Osteoblast (primary cell): ENCODE results near the gene DNAJB6. TPM values are rescaled to one million over a fixed set of nuclear protein-coding genes. Genes with fewer than 3 reads are reported as not detected.

Experiments used
- DNase-seq: peaks from one replicate; pipeline ENCODE4 v3.0.0; 2011; ENCODE audit warnings: low spot score, mixed read lengths; ENCODE audit not compliant: insufficient read length; ENCODE audit errors: missing footprints
- H2AFZ ChIP-seq: 2 replicates; pipeline ENCODE4 v1.6.0; 2011; ENCODE audit warnings: mild to moderate bottlenecking, low read length
- H3K27ac ChIP-seq: 2 replicates; pipeline ENCODE4 v1.5.1; 2011; ENCODE audit warnings: mild to moderate bottlenecking, low read depth, low read length, moderate library complexity
- H3K27me3 ChIP-seq: 2 replicates; pipeline ENCODE4 v1.6.0; 2012; ENCODE audit warnings: mild to moderate bottlenecking, control low read depth, inconsistent platforms, low read length, moderate library complexity; ENCODE audit not compliant: insufficient read depth
- H3K36me3 ChIP-seq: 2 replicates; pipeline ENCODE4 v1.5.1; 2011; ENCODE audit warnings: mild to moderate bottlenecking, low read length, control low read depth, moderate library complexity; ENCODE audit not compliant: insufficient read depth
- H3K4me1 ChIP-seq: 2 replicates; pipeline ENCODE4 v1.5.1; 2011; ENCODE audit warnings: mild to moderate bottlenecking, low read length, control low read depth, moderate library complexity; ENCODE audit not compliant: insufficient read depth
- H3K4me2 ChIP-seq: 2 replicates; pipeline ENCODE4 v1.6.0; 2011; ENCODE audit warnings: mild to moderate bottlenecking, low read length; ENCODE audit not compliant: insufficient read depth
- H3K4me3 ChIP-seq: fragments of 200-600 bp; sonication (generic); 3 replicates; pipeline ENCODE4 v1.5.1; 2012; ENCODE audit warnings: mild to moderate bottlenecking, low read length, inconsistent platforms; ENCODE audit not compliant: insufficient read depth
- H3K79me2 ChIP-seq: 2 replicates; pipeline ENCODE4 v1.6.0; 2012; ENCODE audit warnings: mild to moderate bottlenecking, low read length, control low read depth, inconsistent platforms; ENCODE audit not compliant: insufficient read depth
- H3K9me3 ChIP-seq: 2 replicates; pipeline ENCODE4 v1.5.1; 2011; ENCODE audit warnings: low read depth, low read length, control low read depth
- H4K20me1 ChIP-seq: 2 replicates; pipeline ENCODE4 v1.6.0; 2012; ENCODE audit warnings: mild to moderate bottlenecking, low read length, control low read depth; ENCODE audit not compliant: insufficient read depth
- total RNA-seq: library from RNA; depleted of rRNA; stranded (reverse); fragments of >200 nt; gene quantifications from 2 replicates; pipeline ENCODE4 v1.2.3, GENCODE V29; 2012
- TF ChIP-seq, protein P1 (sequence below): IDR thresholded peaks from 2 replicates; pipeline ENCODE4 v1.5.1; 2011; ENCODE audit warnings: mild to moderate bottlenecking, low read depth, low read length, moderate library complexity; ENCODE audit errors: extremely low read depth

DNAJB6 gene
- total RNA-seq, 1 donor: 84.7 TPM

DNA sequence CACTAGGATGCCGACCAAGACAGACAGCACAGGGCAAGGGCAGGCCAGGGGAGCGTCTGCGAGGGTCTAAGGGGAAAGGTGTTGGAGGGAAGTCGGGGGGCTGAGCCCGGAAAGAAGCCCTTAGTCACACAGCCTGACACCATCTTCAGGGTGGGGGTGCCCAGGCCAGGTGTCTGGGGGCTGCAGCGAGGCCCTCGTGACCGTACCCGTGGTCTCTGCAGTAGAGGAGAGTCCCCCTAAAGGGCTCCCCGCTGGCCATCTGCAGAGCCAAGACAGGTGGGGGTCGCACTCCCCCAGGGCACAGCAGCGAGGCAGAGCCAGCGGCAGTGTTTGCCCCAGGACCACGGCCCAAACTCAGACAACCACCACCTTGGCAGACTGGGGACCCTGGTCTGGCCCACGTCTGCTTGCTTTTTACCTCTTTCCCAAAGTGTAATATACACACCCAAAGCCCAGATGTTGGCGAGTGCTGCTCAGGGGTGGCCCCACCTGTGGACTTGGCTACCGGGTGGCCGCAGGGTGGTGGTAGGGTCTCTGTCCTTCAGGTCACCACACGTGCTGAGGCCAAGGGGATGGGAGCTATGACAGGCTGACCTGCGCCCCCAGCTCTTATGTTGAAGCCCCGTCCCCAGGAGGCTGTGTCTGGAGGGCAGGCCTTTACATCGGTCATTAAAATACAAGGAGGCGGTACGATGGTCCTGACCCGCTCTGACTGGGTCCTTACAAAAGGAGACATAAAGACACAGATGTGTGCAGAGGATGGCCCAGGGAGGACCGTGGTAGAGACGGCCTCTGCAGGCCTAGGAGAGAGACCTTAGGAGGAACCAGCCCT lies 107.4 kb downstream of the DNAJB6 start:
- peak; percentile 79 for DNase-seq
- Histone ChIP-seq H3K9me3 (no peaks in the 10 kb centered on the region), H3K27ac (no peak overlapping the region), H3K27me3 (no peaks in the 10 kb centered on the region), H3K4me2 (no peak overlapping the region), H4K20me1 (no peaks in the 10 kb centered on the region), H3K4me1 (no peaks in the 10 kb centered on the region), H2AFZ (no peak overlapping the region), H3K4me3 (no peak overlapping the region), H3K36me3 (no peaks in the 10 kb centered on the region), H3K79me2 (no peaks in the 10 kb centered on the region)
- TF ChIP-seq, protein P1, sequence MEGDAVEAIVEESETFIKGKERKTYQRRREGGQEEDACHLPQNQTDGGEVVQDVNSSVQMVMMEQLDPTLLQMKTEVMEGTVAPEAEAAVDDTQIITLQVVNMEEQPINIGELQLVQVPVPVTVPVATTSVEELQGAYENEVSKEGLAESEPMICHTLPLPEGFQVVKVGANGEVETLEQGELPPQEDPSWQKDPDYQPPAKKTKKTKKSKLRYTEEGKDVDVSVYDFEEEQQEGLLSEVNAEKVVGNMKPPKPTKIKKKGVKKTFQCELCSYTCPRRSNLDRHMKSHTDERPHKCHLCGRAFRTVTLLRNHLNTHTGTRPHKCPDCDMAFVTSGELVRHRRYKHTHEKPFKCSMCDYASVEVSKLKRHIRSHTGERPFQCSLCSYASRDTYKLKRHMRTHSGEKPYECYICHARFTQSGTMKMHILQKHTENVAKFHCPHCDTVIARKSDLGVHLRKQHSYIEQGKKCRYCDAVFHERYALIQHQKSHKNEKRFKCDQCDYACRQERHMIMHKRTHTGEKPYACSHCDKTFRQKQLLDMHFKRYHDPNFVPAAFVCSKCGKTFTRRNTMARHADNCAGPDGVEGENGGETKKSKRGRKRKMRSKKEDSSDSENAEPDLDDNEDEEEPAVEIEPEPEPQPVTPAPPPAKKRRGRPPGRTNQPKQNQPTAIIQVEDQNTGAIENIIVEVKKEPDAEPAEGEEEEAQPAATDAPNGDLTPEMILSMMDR: no peak

DNA sequence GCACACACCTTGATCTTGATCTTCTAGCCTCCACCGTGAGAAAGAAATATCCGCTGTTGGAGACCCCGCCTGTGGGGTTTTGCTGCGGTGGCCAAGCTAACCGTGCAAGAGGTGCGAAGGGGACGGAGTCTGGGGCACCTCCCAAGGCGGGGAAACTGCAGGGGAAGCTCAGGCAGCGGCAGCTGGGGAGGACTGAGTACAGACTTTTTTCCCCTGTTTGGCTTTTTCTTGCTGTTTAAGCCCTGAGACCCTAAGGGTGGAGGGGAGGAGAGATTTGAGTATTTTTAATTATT lies 108.0 kb downstream of the DNAJB6 start:
- no peak for DNase-seq

DNA sequence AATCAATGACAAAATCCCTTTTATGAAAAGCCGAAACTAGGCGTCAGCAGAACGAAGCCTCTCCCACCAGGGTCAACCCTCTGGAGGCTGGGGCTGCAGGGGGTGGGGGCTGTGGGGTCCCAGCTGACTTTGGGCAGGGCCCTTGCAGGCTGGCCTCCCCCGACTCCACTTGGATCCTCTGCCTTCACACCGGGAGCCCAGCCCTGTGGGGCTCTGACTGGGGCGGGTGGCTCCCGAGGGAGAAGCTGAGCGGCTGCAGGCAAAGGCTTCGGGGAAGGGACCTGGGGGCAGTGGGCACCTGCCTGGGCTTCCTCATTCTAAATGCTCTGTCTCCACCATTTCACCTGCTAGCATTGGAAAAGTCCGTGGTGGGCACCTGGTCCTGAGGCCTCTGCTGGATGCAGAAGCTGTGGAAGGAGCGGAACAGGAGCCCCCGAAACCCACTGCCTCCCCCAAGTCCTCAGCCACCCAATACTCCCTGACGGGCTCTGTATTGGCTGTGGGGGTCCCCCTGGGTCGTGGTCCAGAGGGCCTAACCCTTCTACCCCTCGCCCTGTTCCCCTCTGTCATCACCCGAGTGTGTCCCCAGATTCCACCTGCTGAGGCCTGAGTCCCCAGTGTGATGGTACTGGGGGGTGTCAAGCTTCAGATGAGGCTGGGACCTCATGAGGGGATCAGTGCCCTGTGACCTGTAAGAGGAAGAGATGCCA lies 108.6 kb downstream of the DNAJB6 start:
- Histone ChIP-seq H3K4me3 (no peak overlapping the region), H3K27ac (no peak overlapping the region), H3K9me3 (no peaks in the 10 kb centered on the region), H4K20me1 (no peaks in the 10 kb centered on the region), H3K36me3 (no peaks in the 10 kb centered on the region), H3K4me2 (no peak overlapping the region), H3K79me2 (no peaks in the 10 kb centered on the region), H3K4me1 (no peaks in the 10 kb centered on the region), H2AFZ (no peak overlapping the region), H3K27me3 (no peaks in the 10 kb centered on the region)
- TF ChIP-seq, protein P1: no peak
- peak; percentile 73 for DNase-seq

More for the DNA sequence above, 108.0 kb downstream of the DNAJB6 start:
- Histone ChIP-seq H2AFZ (no peak overlapping the region), H3K79me2 (no peaks in the 10 kb centered on the region), H3K4me3 (no peak overlapping the region), H4K20me1 (no peaks in the 10 kb centered on the region), H3K4me1 (no peaks in the 10 kb centered on the region), H3K9me3 (no peaks in the 10 kb centered on the region), H3K36me3 (no peaks in the 10 kb centered on the region), H3K27ac (no peak overlapping the region), H3K4me2 (no peak overlapping the region), H3K27me3 (no peaks in the 10 kb centered on the region)
- TF ChIP-seq, protein P1: no peak

DNA sequence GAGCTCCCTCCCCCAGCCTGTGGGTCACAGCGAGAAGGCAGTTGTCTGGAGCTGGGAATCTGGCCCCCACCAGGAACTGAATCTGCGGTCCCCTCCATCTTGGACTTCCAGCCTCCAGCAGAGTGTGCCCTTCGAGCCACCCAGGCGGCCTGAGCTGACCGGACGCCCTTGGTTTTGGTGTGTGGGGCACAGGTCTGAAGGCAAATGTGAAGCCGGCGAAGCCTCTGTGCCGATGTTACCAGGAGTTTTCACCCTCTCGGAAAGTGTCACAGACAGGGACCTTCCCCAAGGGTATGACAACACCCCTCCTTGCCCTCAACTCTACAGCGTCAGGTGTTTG lies 109.1 kb downstream of the DNAJB6 start:
- no peaks in the 10 kb centered on the region for H3K36me3 ChIP-seq
- TF ChIP-seq, protein P1: no peak
- DNase-seq: peak; percentile 85

More for the DNA sequence above, 109.1 kb downstream of the DNAJB6 start:
- Histone ChIP-seq H3K4me3 (no peak overlapping the region), H3K79me2 (no peaks in the 10 kb centered on the region), H3K4me1 (no peaks in the 10 kb centered on the region), H3K27me3 (no peaks in the 10 kb centered on the region), H2AFZ (no peak overlapping the region), H4K20me1 (no peaks in the 10 kb centered on the region), H3K9me3 (no peaks in the 10 kb centered on the region), H3K4me2 (no peak overlapping the region), H3K27ac (no peak overlapping the region)
